Panc1 (cell line): Measurements from ENCODE around the gene VIM. TPM values are rescaled to one million over a fixed set of nuclear protein-coding genes. Genes with fewer than 3 reads are reported as not detected.

Experiments used
- ATAC-seq: fragments of 200-7000 bp; cut with Tn5 transposase; 2 replicates; pipeline ENCODE4 v1.9.1; 2020; ENCODE audit warnings: mild to moderate bottlenecking, moderate library complexity
- BruUV-seq: library from RNA; stranded (reverse); fragments of 400-500 nt; replicated peaks from 2 replicates; lab custom pipeline; 2021; lab: Mats Ljungman, UMichigan
- CTCF ChIA-PET: fragments of 300-600 bp; sonication (Branson Sonifier 250); formaldehyde crosslinking; loops from one replicate; lab custom pipeline; 2022; ENCODE audit warnings: antibody characterized with exemption; lab: Charles Lee
- POLR2A ChIA-PET: fragments of 300-600 bp; sonication (Branson Sonifier 250); formaldehyde crosslinking; loops from one replicate; lab custom pipeline; 2022; ENCODE audit warnings: antibody characterized with exemption; lab: Charles Lee
- DNase-seq: peaks from one replicate; pipeline ENCODE4 v3.0.0-alpha.2; 2010; ENCODE audit warnings: low read depth, low spot score
- H3K27ac ChIP-seq: 2 replicates; pipeline ENCODE4 v1.5.1; 2011; ENCODE audit warnings: mild to moderate bottlenecking, low read length, inconsistent platforms
- H3K27me3 ChIP-seq: fragments of 200-500 bp; sonication (Bioruptor generic); 2 replicates; pipeline ENCODE4 v1.6.0; 2014; ENCODE audit warnings: low read length, inconsistent platforms; ENCODE audit not compliant: control insufficient read depth, insufficient read depth
- H3K36me3 ChIP-seq: fragments of 200-500 bp; sonication (Bioruptor generic); 2 replicates; pipeline ENCODE4 v1.5.1; 2014; ENCODE audit warnings: inconsistent platforms, mild to moderate bottlenecking, low read length, moderate library complexity; ENCODE audit not compliant: control insufficient read depth, insufficient read depth
- H3K4me1 ChIP-seq: 2 replicates; pipeline ENCODE4 v1.5.1; 2011; ENCODE audit warnings: inconsistent platforms, mild to moderate bottlenecking, low read length, moderate library complexity; ENCODE audit not compliant: control insufficient read depth, insufficient read depth
- H3K4me3 ChIP-seq, 2 experiments: 2 replicates each; pipeline ENCODE4 v1.5.1; 2011 to 2012; ENCODE audit warnings: low read depth in 2 of 2, low read length in 2 of 2, mild to moderate bottlenecking in 2 of 2, inconsistent platforms in 1 of 2, moderate library complexity in 1 of 2
- H3K9me3 ChIP-seq: fragments of 200-500 bp; sonication (Bioruptor generic); 2 replicates; pipeline ENCODE4 v1.5.1; 2014; ENCODE audit warnings: low read depth, mild to moderate bottlenecking, inconsistent platforms, low read length, moderate library complexity; ENCODE audit not compliant: control insufficient read depth, insufficient read depth
- CTCF ChIP-seq: fragments of 450-650 bp; IDR thresholded peaks from 2 replicates; pipeline ENCODE4 v1.5.1; 2017; ENCODE audit warnings: mild to moderate bottlenecking
- POLR2AphosphoS5 ChIP-seq: IDR thresholded peaks from 2 replicates; pipeline ENCODE4 v1.6.1; 2012; ENCODE audit warnings: mild to moderate bottlenecking, low read depth, low read length, moderate library complexity
- REST ChIP-seq, 2 experiments: IDR thresholded peaks; 2 replicates each; pipeline ENCODE4 v1.6.1; 2011 to 2012; ENCODE audit warnings: low read depth in 2 of 2, control low read depth in 1 of 2, low read length in 1 of 2, mild to moderate bottlenecking in 1 of 2, moderate library complexity in 1 of 2; ENCODE audit not compliant: insufficient read depth in 1 of 2
- SIN3A ChIP-seq: IDR thresholded peaks from 2 replicates; pipeline ENCODE4 v1.6.1; 2012; ENCODE audit warnings: low read depth, mild to moderate bottlenecking, low read length, moderate library complexity, borderline replicate concordance; ENCODE audit not compliant: insufficient read depth
- TCF7L2 ChIP-seq: IDR thresholded peaks from 2 replicates; pipeline ENCODE4 v1.6.1; 2011; ENCODE audit warnings: mild to moderate bottlenecking, low read depth, low read length, inconsistent platforms
- in situ Hi-C: cut with HindIII; loops from 2 replicates; pipeline ENCODE4 v1.10.0; 2016; ENCODE audit warnings: low sequenced_read_pairs, low pct_unique_long_range_greater_than_20kb
- intact Hi-C: fragments of 100-400 bp; cut with micrococcal nuclease; formaldehyde crosslinking; loops from one replicate; pipeline ENCODE4 v1.10.0; 2022; ENCODE audit not compliant: unreplicated experiment
- total RNA-seq: library from RNA; stranded (reverse); gene quantifications from one replicate; pipeline ENCODE4 v1.2.1, GENCODE V29; 2021; ENCODE audit not compliant: unreplicated experiment

The VIM gene
- total RNA-seq, 1 experiment from 2014 or later: 3,436 TPM

GRCh38 chr10:17237149-17237527 lies 9.1 kb downstream of the VIM start:
- H3K27me3 ChIP-seq: no peaks in the 10 kb centered on the region
- DNase-seq (no peak), ATAC-seq (no peak)
- no peaks in the 10 kb centered on the region for H3K9me3 ChIP-seq
- TF ChIP-seq REST (IDR thresholded peaks at IDR 0.05; ENCODE audit: insufficient read depth in 1 of 2, low read depth in 2 of 2, low read length in 1 of 2) (no peak), CTCF (no peak), POLR2AphosphoS5 (no peak; the same call in 1 of the 2 replicates), SIN3A (no peak), TCF7L2 (no peak)
- CTCF ChIA-PET: no interaction called here
- POLR2A ChIA-PET: interaction anchor here (0.7 kb wide), 3 partner anchors 124 to 393 kb away, joined by 3 read pairs; no protein-coding TSS in a partner anchor
- in situ Hi-C loops (no loop called here), intact Hi-C loops (loop anchor here (10.0 kb wide), 1 partner anchor 212 kb away; no protein-coding TSS in a partner anchor)
- H3K4me1 ChIP-seq: peaks cover 34% of the 10 kb centered on the region
- peak overlapping the region; percentile 48; the same call in 1 of the 2 replicates for H3K27ac ChIP-seq
- H3K4me3 ChIP-seq: no peak overlapping the region
- BruUV-seq: no TSS peak
- H3K36me3 ChIP-seq: peaks cover 36% of the 10 kb centered on the region

DNA sequence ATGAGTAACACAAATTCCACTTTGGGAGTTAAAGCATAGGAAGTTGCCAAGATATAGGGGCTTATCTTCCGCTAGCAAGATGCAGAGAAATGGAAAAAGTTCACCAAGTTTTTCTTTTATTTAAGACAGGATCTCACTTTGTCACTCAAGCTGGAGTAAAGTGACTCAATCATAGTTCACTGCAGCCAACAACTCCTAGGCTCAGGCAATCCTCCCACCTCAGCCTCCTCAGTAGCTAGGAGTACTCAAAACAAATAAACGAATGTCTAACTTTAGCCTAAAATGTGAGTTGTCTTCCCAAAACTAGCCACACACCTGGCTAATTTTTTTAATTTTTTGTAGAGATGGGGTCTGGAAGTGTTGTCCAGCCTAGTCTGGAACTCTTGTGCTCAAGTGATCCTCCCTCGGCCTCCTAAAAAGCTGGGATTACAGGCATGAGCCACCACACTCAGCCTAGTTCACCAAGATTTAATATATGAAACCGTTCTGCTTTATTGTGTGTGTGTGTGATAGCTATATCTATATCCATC lies 9.9 kb downstream of the VIM start:
- Histone ChIP-seq H3K4me1 (peaks cover 34% of the 10 kb centered on the region), H3K36me3 (peaks cover 29% of the 10 kb centered on the region), H3K4me3 (no peak overlapping the region), H3K27ac (peak overlapping the region; percentile 32; the same call in 1 of the 2 replicates), H3K9me3 (no peaks in the 10 kb centered on the region), H3K27me3 (no peaks in the 10 kb centered on the region)
- in situ Hi-C loops: no loop called here
- peak; percentile 57 for ATAC-seq
- BruUV-seq: no TSS peak
- ChIA-PET CTCF (interaction anchor here (0.6 kb wide), 1 partner anchor 383 kb away, joined by 5 read pairs; no protein-coding TSS in a partner anchor), POLR2A (interaction anchor here (0.6 to 1.3 kb wide), 3 partner anchors 31 to 234 kb away, joined by 3 to 7 read pairs (median 6); partner anchors contain the start of gene TRDMT1)
- no peak for DNase-seq
- TF ChIP-seq TCF7L2 (no peak), CTCF (no peak), REST (IDR thresholded peaks at IDR 0.05; ENCODE audit: insufficient read depth in 1 of 2, low read depth in 2 of 2, low read length in 1 of 2) (no peak), POLR2AphosphoS5 (no peak; the same call in 1 of the 2 replicates), SIN3A (0 out of 2 replicates have a peak, but pooled peaks have one; percentile 84)
- intact Hi-C loops: loop anchor here (10.0 kb wide), 1 partner anchor 213 kb away; no protein-coding TSS in a partner anchor
